ENCODE measurements around the gene PLPP4.

The PLPP4 gene

GRCh38 chr10:120557311-120557710, 100.3 kb downstream of the PLPP4 start:
- ChIA-PET POLR2A (no interaction called here), CTCF (no interaction called here)
- no peak for TF ChIP-seq CTCF (IDR thresholded peaks at IDR 0.05; ENCODE audit: control extremely low read depth, extremely low read depth, low read depth, missing control alignments)
- DNase-seq (ENCODE audit: extremely low spot score) = no peak

GRCh38 chr10:120559800-120560199, 102.8 kb downstream of the PLPP4 start:
- no peak for DNase-seq (ENCODE audit: extremely low spot score)
- no peak for TF ChIP-seq CTCF (IDR thresholded peaks at IDR 0.05; ENCODE audit: control extremely low read depth, extremely low read depth, low read depth, missing control alignments)
- ChIA-PET POLR2A (no interaction called here), CTCF (no interaction called here)

- ChIA-PET POLR2A (no interaction called here), CTCF (no interaction called here)
- no peak for DNase-seq (ENCODE audit: extremely low spot score)
- TF ChIP-seq CTCF (IDR thresholded peaks at IDR 0.05; ENCODE audit: control extremely low read depth, extremely low read depth, low read depth, missing control alignments) = no peak
Observed at GRCh38 chr10:120562956-120563355, 105.9 kb downstream of the PLPP4 start.

GRCh38 chr10:120570418-120570817, 113.4 kb downstream of the PLPP4 start:
- DNase-seq (ENCODE audit: extremely low spot score) = no peak
- TF ChIP-seq CTCF (IDR thresholded peaks at IDR 0.05; ENCODE audit: control extremely low read depth, extremely low read depth, low read depth, missing control alignments) = no peak
- ChIA-PET CTCF (no interaction called here), POLR2A (no interaction called here)

GRCh38 chr10:120571266-120571665, 114.2 kb downstream of the PLPP4 start:
- ChIA-PET POLR2A (no interaction called here), CTCF (no interaction called here)
- DNase-seq (ENCODE audit: extremely low spot score) = no peak
- TF ChIP-seq CTCF (IDR thresholded peaks at IDR 0.05; ENCODE audit: control extremely low read depth, extremely low read depth, low read depth, missing control alignments) = no peak

GRCh38 chr10:120572307-120572706, 115.3 kb downstream of the PLPP4 start:
- no peak for TF ChIP-seq CTCF (IDR thresholded peaks at IDR 0.05; ENCODE audit: control extremely low read depth, extremely low read depth, low read depth, missing control alignments)
- CTCF ChIA-PET = no interaction called here
- POLR2A ChIA-PET = no interaction called here
- DNase-seq (ENCODE audit: extremely low spot score) = no peak

GRCh38 chr10:120573355-120573754, 116.3 kb downstream of the PLPP4 start:
- POLR2A ChIA-PET = no interaction called here
- CTCF ChIA-PET = no interaction called here
- TF ChIP-seq CTCF (IDR thresholded peaks at IDR 0.05; ENCODE audit: control extremely low read depth, extremely low read depth, low read depth, missing control alignments) = no peak
- DNase-seq (ENCODE audit: extremely low spot score) = no peak
